Transverse colon (tissue), 4 donors: ENCODE measurements around the gene PRKCZ. TPM values are rescaled to one million over a fixed set of nuclear protein-coding genes. Genes with fewer than 3 reads are reported as not detected.

Experiments
- DNase-seq: peaks from one replicate; pipeline ENCODE4 v3.0.0-alpha.2; 2019
- H3K27ac ChIP-seq, 4 donors: fragments of 200-600 bp; sonication (generic); 2 replicates each; pipeline ENCODE4 v1.5.1; 2016 to 2018; ENCODE audit warnings: inconsistent platforms in 4 of 4
- H3K27me3 ChIP-seq: fragments of 200-600 bp; sonication (generic); 2 replicates; pipeline ENCODE4 v1.5.1; 2017; ENCODE audit warnings: inconsistent platforms
- H3K36me3 ChIP-seq, 4 donors: fragments of 200-600 bp; sonication (generic); 2 replicates each; pipeline ENCODE4 v1.5.1; 2017 to 2019; ENCODE audit warnings: inconsistent platforms in 4 of 4
- H3K4me1 ChIP-seq, 4 donors: fragments of 200-600 bp; sonication (generic); 2 replicates each; pipeline ENCODE4 v1.5.1; 2017 to 2020; ENCODE audit warnings: inconsistent platforms in 4 of 4
- H3K4me3 ChIP-seq, 4 donors: fragments of 200-600 bp; sonication (generic); 1 replicate in 1 of 4; 2 replicates in 3 of 4; pipeline versions ENCODE4 v1.5.1 to v1.6.1; 2017 to 2019; ENCODE audit warnings: inconsistent platforms in 4 of 4
- H3K9me3 ChIP-seq, 2 donors: fragments of 200-600 bp; sonication (generic); 2 replicates each; pipeline ENCODE4 v1.5.1; 2017 to 2019; ENCODE audit warnings: inconsistent platforms in 2 of 2
- EP300 ChIP-seq: sonication (generic); formaldehyde crosslinking; IDR thresholded peaks from one replicate; pipeline ENCODE4 v1.6.1; 2017; ENCODE audit warnings: antibody characterized with exemption, low read depth
- POLR2A ChIP-seq: fragments of 450-650 bp; IDR thresholded peaks from one replicate; pipeline ENCODE4 v1.6.1; 2016; ENCODE audit warnings: antibody characterized with exemption, mild to moderate bottlenecking, moderate library complexity
- POLR2AphosphoS5 ChIP-seq, 3 donors: sonication (generic); formaldehyde crosslinking; IDR thresholded peaks; one replicate each; pipeline ENCODE4 v1.6.1; 2016; ENCODE audit warnings: antibody characterized with exemption in 3 of 3
- WGBS, 2 donors: methylation state at CpG; one replicate each; pipeline ENCODE4 v1.1.5; 2018; ENCODE audit warnings: low coverage in 1 of 2; 5-methylcytosine and 5-hydroxymethylcytosine counted together
- in situ Hi-C, 4 donors: fragments of 200-750 bp; cut with MboI; loops; one replicate each; pipeline versions ENCODE4 v1.15.0 to v1.15.1; 2017; ENCODE audit warnings: low sequenced_read_pairs in 3 of 4, low pct_ligation_motif_present in 1 of 4, low pct_unique_long_range_greater_than_20kb in 1 of 4
- intact Hi-C: fragments of 100-400 bp; cut with DNase I; formaldehyde crosslinking; loops from one replicate; pipeline ENCODE4 v1.15.1; 2023; ENCODE audit warnings: low total_unique reads
- total RNA-seq, 4 donors: library from RNA; depleted of rRNA; stranded (reverse); fragments of >200 nt; gene quantifications; one replicate each; pipeline ENCODE4 v1.1.0, GENCODE V29; 2016
- TF ChIP-seq, protein P1 (sequence below), 5 experiments: fragments of 200-600 bp in 3 of 5; fragments of 450-650 bp in 2 of 5; sonication (generic) in 3 of 5; IDR thresholded peaks; 1 replicate in 2 of 5; 2 replicates in 3 of 5; pipeline ENCODE4 v1.5.1; 2016 to 2017; ENCODE audit warnings: antibody characterized with exemption in 5 of 5, inconsistent platforms in 3 of 5, mild to moderate bottlenecking in 2 of 5, moderate library complexity in 1 of 5

The PRKCZ gene
- total RNA-seq, 4 donors from 2014 or later = 48.6 to 96.7 (median 54.4) TPM

DNA sequence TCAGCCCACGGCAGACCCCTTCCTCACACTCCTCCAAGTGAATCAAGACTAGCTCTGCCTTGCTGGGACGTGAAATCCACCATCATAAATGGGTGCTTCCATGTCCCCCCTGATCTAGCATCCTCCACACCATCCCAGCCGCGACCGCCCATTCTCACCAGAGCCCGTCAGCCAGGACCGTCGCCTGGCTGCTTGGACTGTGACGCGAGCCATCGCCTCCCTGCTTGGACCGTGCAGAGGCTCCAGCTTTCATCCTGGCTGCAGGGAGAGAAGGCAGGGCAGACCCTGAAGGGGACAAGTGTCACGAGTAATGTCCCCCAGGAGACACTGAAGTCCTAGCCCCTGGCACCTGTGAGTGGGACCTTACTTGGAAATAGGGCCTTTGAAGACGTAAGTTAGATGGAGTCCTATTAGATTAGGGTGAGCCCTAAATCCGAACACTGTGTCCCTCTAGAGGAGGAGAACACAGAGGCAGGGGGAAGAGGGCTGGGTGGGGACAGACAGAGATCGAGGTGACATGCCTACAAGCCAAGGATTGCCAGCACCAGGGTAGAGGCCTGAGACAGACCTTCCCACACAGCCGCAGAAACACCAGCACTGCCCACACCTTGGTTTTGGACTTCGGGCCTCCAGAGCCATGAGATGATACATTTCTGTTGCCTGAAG lies 12.8 kb upstream of the PRKCZ start:
- Histone ChIP-seq H3K36me3 (no peaks in the 10 kb centered on the region), H3K27me3 (no peaks in the 10 kb centered on the region), H3K27ac (no peak overlapping the region), H3K4me3 (no peak overlapping the region), H3K9me3 (no peaks in the 10 kb centered on the region), H3K4me1 (no peaks in the 10 kb centered on the region)
- DNase-seq = no peak
- 77 to 80% methylated on average over 15 to 18 of the region's 18 CpGs for WGBS, 2 donors
- TF ChIP-seq POLR2AphosphoS5 (IDR thresholded peaks at IDR 0.05) (no peak), EP300 (no peak), POLR2A (no peak)
- TF ChIP-seq, protein P1, sequence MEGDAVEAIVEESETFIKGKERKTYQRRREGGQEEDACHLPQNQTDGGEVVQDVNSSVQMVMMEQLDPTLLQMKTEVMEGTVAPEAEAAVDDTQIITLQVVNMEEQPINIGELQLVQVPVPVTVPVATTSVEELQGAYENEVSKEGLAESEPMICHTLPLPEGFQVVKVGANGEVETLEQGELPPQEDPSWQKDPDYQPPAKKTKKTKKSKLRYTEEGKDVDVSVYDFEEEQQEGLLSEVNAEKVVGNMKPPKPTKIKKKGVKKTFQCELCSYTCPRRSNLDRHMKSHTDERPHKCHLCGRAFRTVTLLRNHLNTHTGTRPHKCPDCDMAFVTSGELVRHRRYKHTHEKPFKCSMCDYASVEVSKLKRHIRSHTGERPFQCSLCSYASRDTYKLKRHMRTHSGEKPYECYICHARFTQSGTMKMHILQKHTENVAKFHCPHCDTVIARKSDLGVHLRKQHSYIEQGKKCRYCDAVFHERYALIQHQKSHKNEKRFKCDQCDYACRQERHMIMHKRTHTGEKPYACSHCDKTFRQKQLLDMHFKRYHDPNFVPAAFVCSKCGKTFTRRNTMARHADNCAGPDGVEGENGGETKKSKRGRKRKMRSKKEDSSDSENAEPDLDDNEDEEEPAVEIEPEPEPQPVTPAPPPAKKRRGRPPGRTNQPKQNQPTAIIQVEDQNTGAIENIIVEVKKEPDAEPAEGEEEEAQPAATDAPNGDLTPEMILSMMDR (IDR thresholded peaks at IDR 0.05) = no peak
- in situ Hi-C loops (loop anchor here in 1 of 4 donors (10.0 kb wide), 1 partner anchor 93 kb away; no protein-coding TSS in a partner anchor), intact Hi-C loops (no loop called here)

DNA sequence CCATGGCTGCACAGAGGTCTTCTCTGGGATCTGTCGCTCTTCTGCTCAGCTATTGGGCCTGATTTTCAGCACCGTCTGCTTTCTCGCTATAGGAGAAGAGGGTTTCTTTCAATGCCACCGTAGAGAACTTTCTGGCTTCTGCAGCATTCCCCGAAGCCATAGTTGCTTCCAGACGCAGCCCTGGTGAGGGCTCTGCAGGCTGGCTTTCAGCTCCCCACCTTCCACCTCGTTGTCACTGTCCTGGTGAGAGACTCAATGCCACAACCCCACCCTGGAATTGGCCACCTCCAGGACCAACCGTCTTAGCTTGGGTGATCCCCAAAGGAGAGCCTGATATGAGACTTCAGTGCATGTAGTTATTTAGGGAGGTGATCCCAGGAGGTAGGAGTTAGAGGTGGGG lies 12.0 kb upstream of the PRKCZ start:
- no peak overlapping the region for H3K4me3 ChIP-seq
- 95% methylated on average over 8 of the region's 8 CpGs; no CpG with 5 or more reads in 1 of the 2 donors for WGBS, 2 donors
- in situ Hi-C loops (loop anchor here in 1 of 4 donors (10.0 kb wide), 1 partner anchor 93 kb away; no protein-coding TSS in a partner anchor), intact Hi-C loops (no loop called here)
- no peak overlapping the region for H3K27ac ChIP-seq
- H3K27me3 ChIP-seq = no peaks in the 10 kb centered on the region
- H3K36me3 ChIP-seq = no peaks in the 10 kb centered on the region
- no peaks in the 10 kb centered on the region for H3K9me3 ChIP-seq
- TF ChIP-seq EP300 (no peak), POLR2AphosphoS5 (IDR thresholded peaks at IDR 0.05) (no peak), POLR2A (no peak)
- DNase-seq = no peak
- peaks cover 0 to 4% (median 0%) of the 10 kb centered on the region in 4 donors for H3K4me1 ChIP-seq

DNA sequence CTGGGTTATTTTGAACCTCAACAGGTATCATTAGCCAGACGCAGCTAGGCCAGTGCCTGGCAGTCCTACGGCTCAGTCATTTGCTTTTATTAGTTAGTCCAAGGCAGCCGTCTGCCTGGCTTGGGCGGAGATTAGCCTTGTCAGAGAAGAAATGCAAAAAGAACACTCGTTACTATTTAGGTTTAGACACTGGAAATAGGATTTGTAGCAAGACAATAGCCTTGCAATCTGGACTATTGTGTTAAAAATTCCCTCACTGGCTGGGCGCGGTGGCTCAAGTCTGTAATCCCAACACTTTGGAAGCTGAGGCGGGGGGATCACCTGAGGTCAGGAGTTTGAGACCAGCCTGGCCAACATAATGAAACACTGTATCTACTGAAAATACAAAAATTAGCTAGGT lies 11.0 kb upstream of the PRKCZ start:
- Histone ChIP-seq H3K4me1 (peaks cover 0 to 12% (median 2%) of the 10 kb centered on the region in 4 donors), H3K4me3 (no peak overlapping the region), H3K27ac (no peak overlapping the region), H3K27me3 (no peaks in the 10 kb centered on the region), H3K9me3 (no peaks in the 10 kb centered on the region), H3K36me3 (no peaks in the 10 kb centered on the region)
- WGBS, 2 donors = 82% methylated on average over 8 of the region's 8 CpGs; no CpG with 5 or more reads in 1 of the 2 donors
- TF ChIP-seq, protein P1 (IDR thresholded peaks at IDR 0.05) = no peak
- TF ChIP-seq EP300 (no peak), POLR2A (no peak), POLR2AphosphoS5 (IDR thresholded peaks at IDR 0.05) (no peak)
- intact Hi-C loops = no loop called here
- in situ Hi-C loops = loop anchor here in 1 of 4 donors (10.0 kb wide), 1 partner anchor 94 kb away; no protein-coding TSS in a partner anchor
- DNase-seq = no peak

DNA sequence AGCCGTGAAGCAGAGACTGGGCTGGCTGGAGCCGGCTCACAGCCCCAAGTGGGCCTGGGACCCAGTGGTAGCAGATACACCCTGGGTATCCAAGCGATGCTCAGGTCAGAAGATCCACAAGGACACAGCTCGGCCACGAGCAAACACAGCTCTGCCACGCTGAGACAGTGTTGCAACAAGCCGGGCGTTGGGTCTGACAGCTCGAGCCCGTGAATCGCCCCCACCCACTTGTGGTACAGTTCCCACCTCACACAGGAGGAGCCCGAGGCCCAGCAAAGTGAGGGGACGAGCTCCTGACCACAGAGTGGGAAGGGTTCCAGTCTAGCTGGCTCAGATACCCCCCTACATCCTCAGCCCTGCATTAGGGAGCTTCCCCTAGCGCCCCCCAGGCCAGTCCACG lies 8.9 kb upstream of the PRKCZ start:
- in situ Hi-C loops (loop anchor here in 3 of 4 donors (10.0 kb wide), 2 partner anchors 77 to 87 kb away; no protein-coding TSS in a partner anchor), intact Hi-C loops (no loop called here)
- 80% methylated on average over 15 of the region's 15 CpGs; no CpG with 5 or more reads in 1 of the 2 donors for WGBS, 2 donors
- no peaks in the 10 kb centered on the region for H3K36me3 ChIP-seq
- peaks cover 5 to 22% (median 19%) of the 10 kb centered on the region in 4 donors for H3K4me1 ChIP-seq
- no peak overlapping the region for H3K27ac ChIP-seq
- peaks cover 3% of the 10 kb centered on the region for H3K27me3 ChIP-seq
- TF ChIP-seq, protein P1 (IDR thresholded peaks at IDR 0.05) = no peak
- TF ChIP-seq POLR2AphosphoS5 (IDR thresholded peaks at IDR 0.05) (no peak), POLR2A (no peak), EP300 (no peak)
- H3K4me3 ChIP-seq = no peak overlapping the region
- no peaks in the 10 kb centered on the region for H3K9me3 ChIP-seq
- no peak for DNase-seq
